ENCODE measurements around the gene CFAP46.
"Not testable (repeated sequence)": the region's sequence is repeated elsewhere in the genome, so short reads cannot be mapped to it uniquely, and the experiment has no call there.

Gene CFAP46

GRCh38 chr10:132979491-132980425 lies 37.4 kb upstream of the CFAP46 start:
- no peak for DNase-seq (ENCODE audit: low read depth)

- DNase-seq (ENCODE audit: low read depth): no peak
Observed at GRCh38 chr10:132978542-132978941, 36.2 kb upstream of the CFAP46 start.

- DNase-seq (ENCODE audit: low read depth): no peak
Observed at GRCh38 chr10:132977807-132978206, 35.4 kb upstream of the CFAP46 start.

- DNase-seq (ENCODE audit: low read depth): no peak
Observed at GRCh38 chr10:132977076-132977475, 34.7 kb upstream of the CFAP46 start.

GRCh38 chr10:132975831-132976682 lies 33.7 kb upstream of the CFAP46 start:
- DNase-seq (ENCODE audit: low read depth): no peak

- no peak for DNase-seq (ENCODE audit: low read depth)
Observed at GRCh38 chr10:132974886-132975830, 32.8 kb upstream of the CFAP46 start.

- DNase-seq (ENCODE audit: low read depth): no peak
Observed at GRCh38 chr10:132974249-132974796, 32.0 kb upstream of the CFAP46 start.

GRCh38 chr10:132973903-132974241 lies 31.5 kb upstream of the CFAP46 start:
- DNase-seq (ENCODE audit: low read depth): no peak

- DNase-seq (ENCODE audit: low read depth): no peak
Observed at GRCh38 chr10:132972986-132973902, 30.9 kb upstream of the CFAP46 start.

GRCh38 chr10:132972149-132972985 lies 30.0 kb upstream of the CFAP46 start:
- DNase-seq (ENCODE audit: low read depth): no peak

GRCh38 chr10:132971448-132972148 lies 29.2 kb upstream of the CFAP46 start:
- no peak for DNase-seq (ENCODE audit: low read depth)

GRCh38 chr10:132970641-132971438 lies 28.5 kb upstream of the CFAP46 start:
- DNase-seq (ENCODE audit: low read depth): no peak

- DNase-seq (ENCODE audit: low read depth): no peak
Observed at GRCh38 chr10:132967540-132967939, 25.2 kb upstream of the CFAP46 start.

GRCh38 chr10:132965411-132966057 lies 23.2 kb upstream of the CFAP46 start:
- DNase-seq (ENCODE audit: low read depth): no peak

- not testable (repeated sequence) for DNase-seq (ENCODE audit: low read depth)
Observed at GRCh38 chr10:132964707-132965410, 22.5 kb upstream of the CFAP46 start.

- DNase-seq (ENCODE audit: low read depth): no peak
Observed at GRCh38 chr10:132964231-132964630, 21.9 kb upstream of the CFAP46 start.

GRCh38 chr10:132963430-132963960 lies 21.1 kb upstream of the CFAP46 start:
- DNase-seq (ENCODE audit: low read depth): no peak
